ENCODE measurements around the gene DDI2. TPM values are rescaled to one million over a fixed set of nuclear protein-coding genes. Genes with fewer than 3 reads are reported as not detected.

Gene DDI2
- total and polyA plus RNA-seq, 2 donors (not counting 3 experiments of a cell fraction or from before 2014, with no cell fraction given) = 5.4 to 35.2 TPM

GRCh38 chr1:15623435-15623834 is 6.2 kb downstream of the DDI2 start:
- Histone ChIP-seq H3K4me2 (ENCODE audit: insufficient read depth, low read length) (no peak overlapping the region), H4K20me1 (replicated peaks; ENCODE audit: control insufficient read depth, extremely low read depth, insufficient read depth, low read length) (no peaks in the 10 kb centered on the region), H3K36me3 (ENCODE audit: control insufficient read depth in 2 of 2, extremely low read depth in 1 of 2, insufficient read depth in 2 of 2, low read length in 2 of 2) (peaks cover 3 to 8% of the 10 kb centered on the region in 2 experiments), H3K79me2 (ENCODE audit: control insufficient read depth, insufficient read depth, low read length) (peaks cover 88% of the 10 kb centered on the region), H3K4me1 (ENCODE audit: control insufficient read depth, extremely low read depth, insufficient read depth, low read length) (peaks cover 21% of the 10 kb centered on the region), H3K4me3 (replicated peaks in 1 of 3; ENCODE audit: insufficient read depth in 1 of 3, low read depth in 1 of 3, low read length in 3 of 3) (no peak overlapping the region), H3K27ac (ENCODE audit: insufficient read depth, low read depth, low read length) (no peak overlapping the region), H2AFZ (ENCODE audit: low read depth, low read length) (no peak overlapping the region), H3K27me3 (ENCODE audit: control insufficient read depth in 2 of 2, insufficient read depth in 2 of 2, low read length in 2 of 2) (no peaks in the 10 kb centered on the region), H3K9ac (replicated peaks; ENCODE audit: extremely low read depth, insufficient read depth, low read length) (no peak overlapping the region), H3K9me3 (replicated peaks; ENCODE audit: control insufficient read depth, insufficient read depth, low read length) (no peaks in the 10 kb centered on the region), H3K9me1 (replicated peaks; ENCODE audit: control insufficient read depth, extremely low read depth, insufficient read depth, low read length) (no peaks in the 10 kb centered on the region)
- TF ChIP-seq FOS (IDR thresholded peaks at IDR 0.05; ENCODE audit: borderline replicate concordance, insufficient read depth, low read length) (no peak), GATA2 (IDR thresholded peaks at IDR 0.05; ENCODE audit: insufficient read depth, insufficient read length, low read depth, low read length) (no peak), EZH2 (IDR thresholded peaks at IDR 0.05; ENCODE audit: borderline replicate concordance, low read depth, low read length, severe bottlenecking) (no peak), MYC (IDR thresholded peaks at IDR 0.05; ENCODE audit: low read depth, low read length) (no peak), POLR2A (IDR thresholded peaks at IDR 0.05; ENCODE audit: low read depth, low read length) (no peak), POLR2AphosphoS5 (IDR thresholded peaks at IDR 0.05; ENCODE audit: insufficient read depth, low read depth, low read length) (no peak), JUN (IDR thresholded peaks at IDR 0.05; ENCODE audit: borderline replicate concordance, insufficient read depth, insufficient read length, low read depth) (no peak)
- TF ChIP-seq, protein P1, sequence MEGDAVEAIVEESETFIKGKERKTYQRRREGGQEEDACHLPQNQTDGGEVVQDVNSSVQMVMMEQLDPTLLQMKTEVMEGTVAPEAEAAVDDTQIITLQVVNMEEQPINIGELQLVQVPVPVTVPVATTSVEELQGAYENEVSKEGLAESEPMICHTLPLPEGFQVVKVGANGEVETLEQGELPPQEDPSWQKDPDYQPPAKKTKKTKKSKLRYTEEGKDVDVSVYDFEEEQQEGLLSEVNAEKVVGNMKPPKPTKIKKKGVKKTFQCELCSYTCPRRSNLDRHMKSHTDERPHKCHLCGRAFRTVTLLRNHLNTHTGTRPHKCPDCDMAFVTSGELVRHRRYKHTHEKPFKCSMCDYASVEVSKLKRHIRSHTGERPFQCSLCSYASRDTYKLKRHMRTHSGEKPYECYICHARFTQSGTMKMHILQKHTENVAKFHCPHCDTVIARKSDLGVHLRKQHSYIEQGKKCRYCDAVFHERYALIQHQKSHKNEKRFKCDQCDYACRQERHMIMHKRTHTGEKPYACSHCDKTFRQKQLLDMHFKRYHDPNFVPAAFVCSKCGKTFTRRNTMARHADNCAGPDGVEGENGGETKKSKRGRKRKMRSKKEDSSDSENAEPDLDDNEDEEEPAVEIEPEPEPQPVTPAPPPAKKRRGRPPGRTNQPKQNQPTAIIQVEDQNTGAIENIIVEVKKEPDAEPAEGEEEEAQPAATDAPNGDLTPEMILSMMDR (IDR thresholded peaks at IDR 0.05; ENCODE audit: extremely low read depth in 1 of 2, insufficient read depth in 1 of 2, low read depth in 1 of 2, low read length in 2 of 2) = no peak
- TF ChIP-seq, protein P2, sequence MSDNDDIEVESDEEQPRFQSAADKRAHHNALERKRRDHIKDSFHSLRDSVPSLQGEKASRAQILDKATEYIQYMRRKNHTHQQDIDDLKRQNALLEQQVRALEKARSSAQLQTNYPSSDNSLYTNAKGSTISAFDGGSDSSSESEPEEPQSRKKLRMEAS (IDR thresholded peaks at IDR 0.05; ENCODE audit: insufficient read depth, insufficient read length) = no peak
- no peak for DNase-seq (ENCODE audit: low read depth, low spot score)
- intact Hi-C loops (cut with micrococcal nuclease) = no loop called here
- dilution Hi-C loops (cut with MboI; ENCODE audit: extremely low pct_ligation_motif_present, low sequenced_read_pairs) = no loop called here
- no peak for FAIRE-seq
- ChIA-PET POLR2A (no interaction called here), CTCF (no interaction called here)
- no TSS peak for BruUV-seq (replicated peaks)
